MM.1S (cell line): Measurements from ENCODE around the gene AHSA1.

ENCODE experiments used
- DNase-seq: peaks from one replicate; pipeline ENCODE4 v3.0.0-alpha.2; 2015
- H2AFZ ChIP-seq: fragments of 300-600 bp; sonication (generic); 2 replicates; pipeline ENCODE4 v1.6.0; 2016; ENCODE audit warnings: antibody characterized with exemption, low read length
- H3F3A ChIP-seq: fragments of 300-600 bp; sonication (generic); 2 replicates; pipeline ENCODE4 v1.6.1; 2016; ENCODE audit warnings: mild to moderate bottlenecking, antibody characterized with exemption, low read length, moderate library complexity, mixed read lengths; ENCODE audit not compliant: insufficient read depth
- H3K27ac ChIP-seq: fragments of 300-600 bp; sonication (generic); 2 replicates; pipeline ENCODE4 v1.5.1; 2016; ENCODE audit warnings: mild to moderate bottlenecking, low read length
- H3K27me3 ChIP-seq: fragments of 300-600 bp; sonication (generic); replicated peaks from 2 replicates; pipeline ENCODE4 v1.6.0; 2016; ENCODE audit warnings: low read length; ENCODE audit not compliant: insufficient read depth
- H3K36me3 ChIP-seq: fragments of 300-600 bp; sonication (generic); replicated peaks from 2 replicates; pipeline ENCODE4 v1.6.1; 2016; ENCODE audit warnings: mild to moderate bottlenecking, low read length, mixed read lengths; ENCODE audit not compliant: insufficient read depth
- H3K4me1 ChIP-seq: fragments of 300-600 bp; sonication (generic); 2 replicates; pipeline ENCODE4 v1.6.1; 2016; ENCODE audit warnings: low read length, mixed read lengths
- H3K4me2 ChIP-seq: fragments of 300-600 bp; sonication (generic); 2 replicates; pipeline ENCODE4 v1.6.0; 2016; ENCODE audit warnings: low read depth, low read length
- H3K4me3 ChIP-seq: fragments of 300-600 bp; sonication (generic); 2 replicates; pipeline ENCODE4 v1.5.1; 2016; ENCODE audit warnings: low read length, mixed read lengths
- H3K79me2 ChIP-seq: fragments of 300-600 bp; sonication (generic); 2 replicates; pipeline ENCODE4 v1.6.1; 2016; ENCODE audit warnings: mixed run types, low read length, mixed read lengths
- H3K9ac ChIP-seq: fragments of 300-600 bp; sonication (generic); 2 replicates; pipeline ENCODE4 v1.6.1; 2016; ENCODE audit warnings: low read length, mixed read lengths
- H3K9me2 ChIP-seq: fragments of 300-600 bp; sonication (generic); replicated peaks from 2 replicates; pipeline ENCODE4 v1.6.1; 2016; ENCODE audit warnings: mild to moderate bottlenecking, low read length, mixed read lengths; ENCODE audit not compliant: insufficient read depth
- H3K9me3 ChIP-seq: fragments of 300-600 bp; sonication (generic); replicated peaks from 2 replicates; pipeline ENCODE4 v1.6.1; 2016; ENCODE audit warnings: mild to moderate bottlenecking, low read length, mixed read lengths; ENCODE audit not compliant: insufficient read depth
- H4K20me1 ChIP-seq: fragments of 300-600 bp; sonication (generic); 2 replicates; pipeline ENCODE4 v1.6.1; 2016; ENCODE audit warnings: mild to moderate bottlenecking, low read length, moderate library complexity, mixed read lengths; ENCODE audit not compliant: insufficient read depth
- CTCF ChIP-seq: fragments of 300-600 bp; sonication (generic); IDR thresholded peaks from 2 replicates; pipeline ENCODE4 v1.5.1; 2016; ENCODE audit warnings: antibody characterized with exemption, low read length, mixed read lengths
- EZH2 ChIP-seq: fragments of 300-600 bp; sonication (generic); optimal IDR thresholded peaks from 2 replicates; pipeline ENCODE3; 2017; ENCODE audit warnings: low read depth, mild to moderate bottlenecking, antibody characterized with exemption, low read length, mixed read lengths
- EZH2phosphoT487 ChIP-seq: fragments of 300-600 bp; sonication (generic); IDR thresholded peaks from 2 replicates; pipeline ENCODE4 v1.6.1; 2018; ENCODE audit warnings: antibody characterized with exemption, low read length

AHSA1 gene

GRCh38 chr14:77502109-77502782, 44.4 kb downstream of the AHSA1 start:
- no peak for DNase-seq
- H3K27me3 ChIP-seq: peaks cover 5% of the 10 kb centered on the region; the same call in 1 of the 2 replicates
- H3F3A ChIP-seq: no peaks in the 10 kb centered on the region
- no peaks in the 10 kb centered on the region for H3K36me3 ChIP-seq
- no peak overlapping the region for H3K9ac ChIP-seq
- TF ChIP-seq EZH2phosphoT487 (no peak), EZH2 (no peak), CTCF (no peak)
- no peaks in the 10 kb centered on the region for H3K9me3 ChIP-seq
- no peaks in the 10 kb centered on the region for H3K79me2 ChIP-seq
- H3K9me2 ChIP-seq: no peaks in the 10 kb centered on the region
- no peak overlapping the region for H3K4me2 ChIP-seq
- no peak overlapping the region for H3K4me3 ChIP-seq
- H4K20me1 ChIP-seq: no peaks in the 10 kb centered on the region
- no peaks in the 10 kb centered on the region for H3K4me1 ChIP-seq
- no peak overlapping the region for H2AFZ ChIP-seq
- H3K27ac ChIP-seq: no peak overlapping the region

GRCh38 chr14:77503138-77503537, 45.2 kb downstream of the AHSA1 start:
- no peaks in the 10 kb centered on the region for H3K9me3 ChIP-seq
- H3F3A ChIP-seq: no peaks in the 10 kb centered on the region
- H3K4me1 ChIP-seq: no peaks in the 10 kb centered on the region
- no peak for DNase-seq
- no peaks in the 10 kb centered on the region for H3K79me2 ChIP-seq
- no peak overlapping the region for H3K4me2 ChIP-seq
- H3K36me3 ChIP-seq: no peaks in the 10 kb centered on the region
- H2AFZ ChIP-seq: no peak overlapping the region
- H3K27me3 ChIP-seq: peaks cover 2% of the 10 kb centered on the region; the same call in 1 of the 2 replicates
- H3K27ac ChIP-seq: no peak overlapping the region
- TF ChIP-seq EZH2phosphoT487: no peak
- TF ChIP-seq EZH2: no peak
- TF ChIP-seq CTCF: no peak
- no peak overlapping the region for H3K9ac ChIP-seq
- no peaks in the 10 kb centered on the region for H4K20me1 ChIP-seq
- no peaks in the 10 kb centered on the region for H3K9me2 ChIP-seq
- no peak overlapping the region for H3K4me3 ChIP-seq

- TF ChIP-seq EZH2 (no peak), CTCF (no peak), EZH2phosphoT487 (no peak)
- Histone ChIP-seq H3K36me3 (no peaks in the 10 kb centered on the region), H4K20me1 (no peaks in the 10 kb centered on the region), H3K4me2 (no peak overlapping the region), H3K9ac (no peak overlapping the region), H3K9me2 (no peaks in the 10 kb centered on the region), H3K79me2 (no peaks in the 10 kb centered on the region), H3K4me3 (no peak overlapping the region), H3K9me3 (no peaks in the 10 kb centered on the region), H2AFZ (no peak overlapping the region), H3K27me3 (no peaks in the 10 kb centered on the region), H3F3A (no peaks in the 10 kb centered on the region), H3K27ac (no peak overlapping the region), H3K4me1 (no peaks in the 10 kb centered on the region)
- DNase-seq: no peak
Observed at GRCh38 chr14:77505031-77505430, 47.1 kb downstream of the AHSA1 start.
